Astrocyte (in vitro differentiated cells and primary cell): ENCODE results near the gene CDK4.

ENCODE experiments used
- CTCF ChIP-seq: IDR thresholded peaks from 2 replicates; pipeline ENCODE4 v1.5.1; 2011; ENCODE audit warnings: low read depth, mild to moderate bottlenecking, inconsistent platforms, low read length, moderate library complexity; ENCODE audit not compliant: insufficient read depth
- EZH2 ChIP-seq: IDR thresholded peaks from 2 replicates; pipeline ENCODE4 v1.6.1; 2012; ENCODE audit warnings: mild to moderate bottlenecking, low read length, inconsistent platforms; ENCODE audit not compliant: insufficient read depth

GRCh38 chr12:57763881-57764661, 12.0 kb upstream of the CDK4 start:
- no peak for TF ChIP-seq CTCF
- no peak for TF ChIP-seq EZH2
